ENCODE results near the gene ALK.

Gene ALK

GRCh38 chr2:29725610-29726009 is 195.8 kb downstream of the ALK start:
- no peak overlapping the region for H3K4me3 ChIP-seq (ENCODE audit: low read depth in 1 of 2, low read length in 2 of 2)
- no peaks in the 10 kb centered on the region for H3K36me3 ChIP-seq (ENCODE audit: insufficient read depth, low read length)

GRCh38 chr2:29724282-29724681 is 197.1 kb downstream of the ALK start:
- H2AFZ ChIP-seq (ENCODE audit: low read depth, low read length) = no peak overlapping the region
- DNase-seq (no peak), ATAC-seq (ENCODE audit: insufficient read depth, low read depth) (no peak)
- no peaks in the 10 kb centered on the region for H3K36me3 ChIP-seq (ENCODE audit: insufficient read depth, low read length)
- H4K20me1 ChIP-seq (ENCODE audit: insufficient read depth, low read length) = no peaks in the 10 kb centered on the region
- H3K27me3 ChIP-seq (ENCODE audit: insufficient read depth, low read length, poor library complexity) = peaks cover 8% of the 10 kb centered on the region
- H3K4me2 ChIP-seq (ENCODE audit: insufficient read depth, low read length) = no peak overlapping the region
- no peaks in the 10 kb centered on the region for H3K9me3 ChIP-seq (ENCODE audit: insufficient read depth, low read length, severe bottlenecking)
- H3K27ac ChIP-seq (ENCODE audit: low read length) = no peak overlapping the region
- no peaks in the 10 kb centered on the region for H3K79me2 ChIP-seq (ENCODE audit: insufficient read depth, low read length)
- no peak for TF ChIP-seq EZH2 (IDR thresholded peaks at IDR 0.05; ENCODE audit: borderline replicate concordance, low read depth, low read length, severe bottlenecking)
- TF ChIP-seq, protein P1, sequence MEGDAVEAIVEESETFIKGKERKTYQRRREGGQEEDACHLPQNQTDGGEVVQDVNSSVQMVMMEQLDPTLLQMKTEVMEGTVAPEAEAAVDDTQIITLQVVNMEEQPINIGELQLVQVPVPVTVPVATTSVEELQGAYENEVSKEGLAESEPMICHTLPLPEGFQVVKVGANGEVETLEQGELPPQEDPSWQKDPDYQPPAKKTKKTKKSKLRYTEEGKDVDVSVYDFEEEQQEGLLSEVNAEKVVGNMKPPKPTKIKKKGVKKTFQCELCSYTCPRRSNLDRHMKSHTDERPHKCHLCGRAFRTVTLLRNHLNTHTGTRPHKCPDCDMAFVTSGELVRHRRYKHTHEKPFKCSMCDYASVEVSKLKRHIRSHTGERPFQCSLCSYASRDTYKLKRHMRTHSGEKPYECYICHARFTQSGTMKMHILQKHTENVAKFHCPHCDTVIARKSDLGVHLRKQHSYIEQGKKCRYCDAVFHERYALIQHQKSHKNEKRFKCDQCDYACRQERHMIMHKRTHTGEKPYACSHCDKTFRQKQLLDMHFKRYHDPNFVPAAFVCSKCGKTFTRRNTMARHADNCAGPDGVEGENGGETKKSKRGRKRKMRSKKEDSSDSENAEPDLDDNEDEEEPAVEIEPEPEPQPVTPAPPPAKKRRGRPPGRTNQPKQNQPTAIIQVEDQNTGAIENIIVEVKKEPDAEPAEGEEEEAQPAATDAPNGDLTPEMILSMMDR (IDR thresholded peaks at IDR 0.05; ENCODE audit: borderline replicate concordance, extremely low read depth, low read length, poor library complexity, severe bottlenecking) = no peak
- H3K9ac ChIP-seq (ENCODE audit: low read depth, low read length) = no peak overlapping the region
- H3K4me3 ChIP-seq (ENCODE audit: low read depth in 1 of 2, low read length in 2 of 2) = no peak overlapping the region
- H3K4me1 ChIP-seq (ENCODE audit: insufficient read depth, low read length) = no peaks in the 10 kb centered on the region

More at GRCh38 chr2:29725610-29726009, 195.8 kb downstream of the ALK start:
- H4K20me1 ChIP-seq (ENCODE audit: insufficient read depth, low read length) = no peaks in the 10 kb centered on the region
- H3K4me1 ChIP-seq (ENCODE audit: insufficient read depth, low read length) = no peaks in the 10 kb centered on the region
- no peaks in the 10 kb centered on the region for H3K79me2 ChIP-seq (ENCODE audit: insufficient read depth, low read length)
- H3K27me3 ChIP-seq (ENCODE audit: insufficient read depth, low read length, poor library complexity) = peaks cover 7% of the 10 kb centered on the region
- TF ChIP-seq, protein P1 (IDR thresholded peaks at IDR 0.05; ENCODE audit: borderline replicate concordance, extremely low read depth, low read length, poor library complexity, severe bottlenecking) = no peak
- TF ChIP-seq EZH2 (IDR thresholded peaks at IDR 0.05; ENCODE audit: borderline replicate concordance, low read depth, low read length, severe bottlenecking) = no peak
- H2AFZ ChIP-seq (ENCODE audit: low read depth, low read length) = no peak overlapping the region
- H3K4me2 ChIP-seq (ENCODE audit: insufficient read depth, low read length) = no peak overlapping the region
- H3K9ac ChIP-seq (ENCODE audit: low read depth, low read length) = no peak overlapping the region
- no peak overlapping the region for H3K27ac ChIP-seq (ENCODE audit: low read length)
- H3K9me3 ChIP-seq (ENCODE audit: insufficient read depth, low read length, severe bottlenecking) = no peaks in the 10 kb centered on the region
- ATAC-seq (ENCODE audit: insufficient read depth, low read depth) (no peak), DNase-seq (no peak)

GRCh38 chr2:29723255-29724001 is 198.0 kb downstream of the ALK start:
- H3K9me3 ChIP-seq (ENCODE audit: insufficient read depth, low read length, severe bottlenecking) = no peaks in the 10 kb centered on the region
- no peak overlapping the region for H3K9ac ChIP-seq (ENCODE audit: low read depth, low read length)
- DNase-seq = no peak
- H2AFZ ChIP-seq (ENCODE audit: low read depth, low read length) = no peak overlapping the region
- H3K27me3 ChIP-seq (ENCODE audit: insufficient read depth, low read length, poor library complexity) = peaks cover 8% of the 10 kb centered on the region
- H3K4me3 ChIP-seq (ENCODE audit: low read depth in 1 of 2, low read length in 2 of 2) = no peak overlapping the region
- no peaks in the 10 kb centered on the region for H3K79me2 ChIP-seq (ENCODE audit: insufficient read depth, low read length)
- no peak overlapping the region for H3K27ac ChIP-seq (ENCODE audit: low read length)
- H3K4me2 ChIP-seq (ENCODE audit: insufficient read depth, low read length) = no peak overlapping the region
- no peaks in the 10 kb centered on the region for H3K36me3 ChIP-seq (ENCODE audit: insufficient read depth, low read length)
- no peaks in the 10 kb centered on the region for H4K20me1 ChIP-seq (ENCODE audit: insufficient read depth, low read length)
- TF ChIP-seq, protein P1 (IDR thresholded peaks at IDR 0.05; ENCODE audit: borderline replicate concordance, extremely low read depth, low read length, poor library complexity, severe bottlenecking) = no peak
- no peak for TF ChIP-seq EZH2 (IDR thresholded peaks at IDR 0.05; ENCODE audit: borderline replicate concordance, low read depth, low read length, severe bottlenecking)
- H3K4me1 ChIP-seq (ENCODE audit: insufficient read depth, low read length) = no peaks in the 10 kb centered on the region
- ATAC-seq (ENCODE audit: insufficient read depth, low read depth) = no peak

All from DND-41 (cell line).